HepG2 (cell line): Measurements from ENCODE around the gene BCL2L13. TPM values are rescaled to one million over a fixed set of nuclear protein-coding genes. Genes with fewer than 3 reads are reported as not detected.

ENCODE experiments used
- GLI4 ChIP-seq: sonication (generic); formaldehyde crosslinking; IDR thresholded peaks from 2 replicates; pipeline ENCODE4 v1.5.1; 2020; ENCODE audit warnings: missing genetic modification reagents, mild to moderate bottlenecking, moderate library complexity, borderline replicate concordance
- KIAA2018 ChIP-seq: sonication (generic); formaldehyde crosslinking; IDR thresholded peaks from 2 replicates; pipeline ENCODE4 v1.5.0; 2020; ENCODE audit warnings: mild to moderate bottlenecking, missing genetic modification reagents, borderline replicate concordance
- PCBP1 ChIP-seq: fragments of 200-400 bp; formaldehyde crosslinking; IDR thresholded peaks from 2 replicates; pipeline ENCODE4 v1.6.1; 2017; ENCODE audit warnings: mild to moderate bottlenecking, low read depth, low read length, borderline replicate concordance
- POLR2AphosphoS2 ChIP-seq: IDR thresholded peaks from 2 replicates; pipeline ENCODE4 v1.6.1; 2011; ENCODE audit warnings: low read depth, low read length, improper control_type of control experiment
- RARA ChIP-seq: IDR thresholded peaks from 2 replicates; pipeline ENCODE4 v1.6.1; 2016; ENCODE audit warnings: missing genetic modification reagents, missing compliant biosample characterization
- ZHX2 ChIP-seq, 2 experiments: sonication (generic) in 1 of 2; formaldehyde crosslinking in 1 of 2; IDR thresholded peaks; 2 replicates each; pipeline versions ENCODE4 v1.6.1 to v1.9.0; 2014 to 2022; ENCODE audit warnings: antibody characterized with exemption in 1 of 2, borderline replicate concordance in 1 of 2, inconsistent platforms in 1 of 2, low read depth in 1 of 2, missing genetic modification reagents in 1 of 2
- ZNF552 ChIP-seq: sonication (generic); formaldehyde crosslinking; IDR thresholded peaks from 2 replicates; pipeline ENCODE4 v1.9.0; 2022; ENCODE audit warnings: missing genetic modification reagents, mild to moderate bottlenecking, borderline replicate concordance
- ZNF737 ChIP-seq: sonication (generic); formaldehyde crosslinking; IDR thresholded peaks from 2 replicates; pipeline ENCODE4 v1.5.0; 2020; ENCODE audit warnings: missing genetic modification reagents, mild to moderate bottlenecking, borderline replicate concordance
- polyA plus RNA-seq, 8 experiments: library from polyadenylated mRNA; depleted of rRNA in 3 of 8; stranded (reverse) in 7 of 8; unstranded in 1 of 8; fragments of >200 nt; fragmentation: Illumina TruSeq in 4 of 8; extraction: Trizol in 4 of 8; gene quantifications; 2 replicates each; pipeline versions ENCODE4 v1.2.1 to v1.2.3, GENCODE V29; 2011 to 2016; ENCODE audit warnings: low read depth in 4 of 8, missing spikeins in 1 of 8, mixed read lengths in 1 of 8; ENCODE audit not compliant: insufficient read depth in 1 of 8
- total RNA-seq, 5 experiments: library from RNA; depleted of rRNA; stranded (reverse); fragments of >200 nt; fragmentation: Illumina TruSeq; extraction: Trizol; gene quantifications; 2 replicates each; pipeline ENCODE4 v1.2.3, GENCODE V29; 2016; ENCODE audit warnings: low read depth in 1 of 5
- TF ChIP-seq, protein P1 (sequence below): sonication (generic); formaldehyde crosslinking; IDR thresholded peaks from 2 replicates; pipeline ENCODE4 v1.5.1; 2020; ENCODE audit warnings: mild to moderate bottlenecking, missing genetic modification reagents

Gene BCL2L13
- total and polyA plus RNA-seq, 2 of the 13 experiments (the other 11 are each of a cell fraction or from before 2014, with no cell fraction given): 13.5 to 14.6 TPM

DNA sequence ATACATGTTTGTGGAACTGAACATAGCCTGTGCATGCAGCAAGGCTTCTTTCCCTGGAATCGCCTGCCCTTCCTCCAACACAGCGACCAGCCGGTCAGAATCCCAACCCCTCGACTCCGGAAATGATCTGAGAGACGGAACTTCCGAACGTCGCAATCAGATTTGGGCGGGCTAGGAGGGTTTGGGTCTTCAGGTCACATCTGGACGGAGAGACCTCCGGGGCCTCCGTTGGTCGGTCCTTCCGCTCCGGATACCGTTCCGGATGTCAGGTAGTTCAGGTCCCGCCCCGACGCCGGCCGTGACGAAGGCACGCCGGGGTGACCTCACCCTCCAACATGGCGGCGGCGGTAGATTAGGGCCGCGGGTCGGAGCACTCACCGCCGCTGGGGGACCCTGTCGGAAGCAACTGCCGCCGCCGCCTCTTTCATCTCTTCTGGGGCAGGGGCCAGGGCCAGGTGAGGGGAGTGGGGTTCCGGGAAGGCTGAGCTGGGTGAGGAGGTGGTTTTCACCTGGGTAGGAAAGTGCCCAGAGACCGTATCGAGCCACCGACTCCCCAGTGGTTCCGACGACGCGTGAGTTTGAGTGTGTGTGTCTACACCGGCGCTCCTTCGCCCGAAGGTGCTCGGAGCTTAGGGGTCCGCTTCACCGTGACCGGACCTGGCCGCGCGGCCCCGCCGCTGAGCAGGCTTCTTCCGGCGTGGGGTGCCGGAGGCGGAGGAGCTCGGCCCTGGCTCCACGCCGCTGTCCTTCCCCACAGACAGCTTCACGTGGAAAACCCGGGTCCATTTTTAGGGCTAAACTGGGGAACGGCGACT lies at the start of gene BCL2L13 (continued):
- TF ChIP-seq KIAA2018 (CRISPR knock-in tag): no peak
- no peak for TF ChIP-seq POLR2AphosphoS2
- no peak for TF ChIP-seq ZNF737 (CRISPR knock-in tag)
- TF ChIP-seq PCBP1: no peak
- TF ChIP-seq, protein P1, sequence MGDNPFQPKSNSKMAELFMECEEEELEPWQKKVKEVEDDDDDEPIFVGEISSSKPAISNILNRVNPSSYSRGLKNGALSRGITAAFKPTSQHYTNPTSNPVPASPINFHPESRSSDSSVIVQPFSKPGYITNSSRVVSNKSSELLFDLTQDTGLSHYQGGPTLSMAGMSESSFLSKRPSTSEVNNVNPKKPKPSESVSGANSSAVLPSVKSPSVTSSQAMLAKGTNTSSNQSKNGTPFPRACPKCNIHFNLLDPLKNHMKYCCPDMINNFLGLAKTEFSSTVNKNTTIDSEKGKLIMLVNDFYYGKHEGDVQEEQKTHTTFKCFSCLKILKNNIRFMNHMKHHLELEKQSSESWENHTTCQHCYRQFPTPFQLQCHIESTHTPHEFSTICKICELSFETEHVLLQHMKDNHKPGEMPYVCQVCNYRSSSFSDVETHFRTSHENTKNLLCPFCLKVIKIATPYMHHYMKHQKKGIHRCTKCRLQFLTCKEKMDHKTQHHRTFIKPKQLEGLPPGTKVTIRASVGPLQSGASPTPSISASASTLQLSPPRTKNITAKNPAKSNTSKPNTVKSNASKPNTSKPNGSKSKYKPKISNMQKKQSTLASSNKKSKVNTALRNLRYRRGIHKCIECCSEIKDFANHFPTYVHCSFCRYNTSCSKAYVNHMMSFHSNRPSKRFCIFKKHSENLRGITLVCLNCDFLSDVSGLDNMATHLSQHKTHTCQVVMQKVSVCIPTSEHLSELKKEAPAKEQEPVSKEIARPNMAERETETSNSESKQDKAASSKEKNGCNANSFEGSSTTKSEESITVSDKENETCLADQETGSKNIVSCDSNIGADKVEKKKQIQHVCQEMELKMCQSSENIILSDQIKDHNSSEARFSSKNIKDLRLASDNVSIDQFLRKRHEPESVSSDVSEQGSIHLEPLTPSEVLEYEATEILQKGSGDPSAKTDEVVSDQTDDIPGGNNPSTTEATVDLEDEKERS: no peak
- TF ChIP-seq GLI4 (CRISPR knock-in tag): no peak
- peak; percentile 90 for TF ChIP-seq ZHX2 (IDR thresholded peaks at IDR 0.05; ENCODE audit: low read depth)
- no peak for TF ChIP-seq ZHX2 (CRISPR knock-in tag; IDR thresholded peaks at IDR 0.05; ENCODE audit: borderline replicate concordance)
- no peak; the same call in 1 of the 2 replicates for TF ChIP-seq ZNF552 (CRISPR knock-in tag)
- peak; percentile 30 for TF ChIP-seq RARA (CRISPR knock-in tag)
